Inflammatory macrophage treated with lipopolysaccharide for 1 hour (primary cell): ENCODE data around the gene LRRC8B.
A peak's percentile ranks its signal among the peaks of the same experiment; 100 is the strongest.
"Not testable (repeated sequence)": the region's sequence is repeated elsewhere in the genome, so short reads cannot be mapped to it uniquely, and the experiment has no call there.

Source experiments
- DNase-seq, 2 donors: peaks; one replicate each; pipeline ENCODE4 v3.0.0-alpha.2; 2020 to 2022

LRRC8B gene

GRCh38 chr1:89525169-89525855, 683 bp downstream of the LRRC8B start:
- peak; percentile 32 to 43 for DNase-seq

- no peak for DNase-seq
These were observed 2.6 kb downstream of the LRRC8B start for GRCh38 chr1:89527256-89527655.

GRCh38 chr1:89527750-89528381, 3.2 kb downstream of the LRRC8B start:
- no peak for DNase-seq

- DNase-seq = no peak
These were observed 3.8 kb downstream of the LRRC8B start for GRCh38 chr1:89528382-89528780.

GRCh38 chr1:89529196-89529595, 4.6 kb downstream of the LRRC8B start:
- no peak for DNase-seq

- no peak for DNase-seq
These were observed 5.9 kb downstream of the LRRC8B start for GRCh38 chr1:89530444-89531089.

DNA sequence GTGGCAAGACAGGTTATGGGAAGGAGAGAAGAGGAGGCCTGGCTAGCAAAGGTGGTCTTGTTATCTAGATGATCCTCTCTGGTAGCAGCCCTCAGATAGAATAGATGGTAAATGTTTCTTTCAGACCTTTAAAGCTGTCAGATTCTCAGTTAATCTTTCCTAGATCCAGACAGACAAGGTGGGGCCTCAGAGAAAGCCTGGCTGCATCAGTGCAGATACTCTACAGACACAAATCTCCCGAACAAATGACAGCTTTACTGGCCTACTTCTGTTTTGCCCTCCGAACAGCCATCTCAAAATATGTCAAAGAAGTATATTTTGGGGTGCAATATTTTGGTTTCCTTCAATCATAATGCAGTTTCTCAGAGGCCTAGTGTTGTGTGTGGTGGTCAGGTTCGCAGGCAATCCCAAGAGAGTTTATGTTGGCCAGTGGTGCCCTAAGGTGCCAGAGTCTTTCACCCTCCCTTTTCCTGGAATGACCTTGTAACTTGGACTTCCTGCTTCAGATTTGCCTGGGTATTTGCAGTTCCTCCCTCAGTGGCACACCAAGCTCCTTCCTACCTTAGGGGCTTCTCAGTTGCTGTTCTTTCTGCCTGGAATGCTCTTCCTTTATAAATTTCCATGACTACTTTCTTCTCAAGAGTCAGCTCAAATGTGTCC, 7.0 kb downstream of the LRRC8B start:
- no peak for DNase-seq

GRCh38 chr1:89532228-89532627, 7.6 kb downstream of the LRRC8B start:
- DNase-seq = no peak

GRCh38 chr1:89532866-89533265, 8.2 kb downstream of the LRRC8B start:
- no peak for DNase-seq

DNA sequence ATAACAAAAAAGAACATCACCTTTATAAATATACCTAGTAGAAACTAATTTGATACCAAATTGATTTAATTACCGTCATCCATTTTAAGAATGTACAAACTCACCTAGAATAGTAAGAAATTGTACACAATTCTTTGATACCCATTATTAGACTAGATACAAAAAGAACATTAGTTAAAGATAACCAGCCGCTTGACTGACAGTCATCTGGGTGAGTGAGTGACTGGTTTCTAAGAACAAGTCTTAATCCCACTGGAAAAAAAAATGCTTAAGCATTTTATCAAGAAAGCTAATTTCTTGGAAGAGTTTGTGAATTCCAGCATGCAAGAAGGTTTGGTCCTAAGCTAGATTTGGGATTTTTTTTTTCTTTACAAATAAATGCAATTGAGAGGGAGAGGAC, 10.9 kb downstream of the LRRC8B start:
- no peak for DNase-seq

- DNase-seq = peak in 1 of 2 donors; percentile 49
These were observed 12.1 kb downstream of the LRRC8B start for GRCh38 chr1:89536555-89537341.

DNA sequence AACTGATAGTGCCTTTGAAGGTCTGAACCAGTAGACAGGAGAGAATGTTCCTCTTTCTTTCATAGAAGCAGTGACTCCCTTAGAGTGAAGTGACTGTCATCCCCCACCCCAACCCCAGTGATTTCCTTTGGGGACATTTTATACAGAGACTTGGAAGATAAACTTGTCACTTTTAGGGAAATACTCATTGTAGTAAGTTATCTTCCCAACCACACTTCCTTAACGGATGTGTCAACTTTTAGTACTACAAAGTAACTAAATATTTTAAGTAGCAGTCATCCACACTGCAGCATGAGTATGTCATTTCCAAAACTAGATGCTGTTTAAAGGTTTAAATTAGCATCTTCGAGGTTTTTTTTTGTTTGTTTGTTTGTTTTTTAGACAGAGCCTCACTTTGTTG, 13.7 kb downstream of the LRRC8B start:
- peak in 1 of 2 donors; percentile 53 for DNase-seq

DNA sequence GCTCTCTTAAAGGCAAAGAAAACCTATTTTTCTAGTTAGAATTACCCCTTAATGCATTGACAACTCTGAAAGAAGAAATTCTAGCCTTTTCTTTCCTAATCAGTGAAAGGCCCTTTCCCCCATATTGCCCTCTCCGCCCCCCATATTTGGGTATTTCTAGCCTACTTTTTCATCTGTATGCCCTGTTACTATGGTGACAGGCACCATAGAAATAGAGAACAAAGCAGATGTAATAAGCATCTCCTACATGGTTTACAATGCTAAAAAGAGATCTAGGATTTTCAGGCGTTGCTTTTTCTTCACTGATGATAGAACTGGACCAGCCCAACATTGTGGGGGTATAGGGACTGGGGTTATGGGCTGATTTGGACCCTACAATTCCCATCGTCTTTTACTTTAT, 14.5 kb downstream of the LRRC8B start:
- DNase-seq = no peak

- peak; percentile 40 to 80 for DNase-seq
These were observed 15.9 kb downstream of the LRRC8B start for GRCh38 chr1:89540406-89540970.

- no peak for DNase-seq
These were observed 17.7 kb downstream of the LRRC8B start for GRCh38 chr1:89542345-89542744.

DNA sequence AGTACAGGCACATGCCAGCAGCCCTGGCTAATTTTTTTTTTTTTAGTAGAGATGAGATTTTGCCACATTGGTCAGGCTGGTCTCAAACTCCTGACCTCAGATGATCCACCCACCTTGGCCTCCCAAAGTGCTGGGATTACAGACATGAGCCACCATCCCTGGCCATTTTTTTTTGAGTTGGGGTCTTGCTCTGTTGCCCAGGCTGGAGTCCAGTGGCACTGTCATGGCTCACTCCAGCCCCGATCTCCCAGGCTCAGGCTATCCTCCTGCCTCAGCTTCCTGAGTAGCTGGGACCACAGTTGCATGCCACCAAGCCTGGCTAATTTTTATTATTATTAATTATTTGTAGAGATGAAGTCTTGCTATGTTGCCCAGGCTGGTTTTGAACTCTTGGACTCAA, 19.0 kb downstream of the LRRC8B start:
- not testable (repeated sequence) for DNase-seq

- peak; percentile 61 to 84 for DNase-seq
These were observed 20.8 kb downstream of the LRRC8B start for GRCh38 chr1:89545264-89546038.

- no peak for DNase-seq
These were observed 21.7 kb downstream of the LRRC8B start for GRCh38 chr1:89546082-89546889.

DNA sequence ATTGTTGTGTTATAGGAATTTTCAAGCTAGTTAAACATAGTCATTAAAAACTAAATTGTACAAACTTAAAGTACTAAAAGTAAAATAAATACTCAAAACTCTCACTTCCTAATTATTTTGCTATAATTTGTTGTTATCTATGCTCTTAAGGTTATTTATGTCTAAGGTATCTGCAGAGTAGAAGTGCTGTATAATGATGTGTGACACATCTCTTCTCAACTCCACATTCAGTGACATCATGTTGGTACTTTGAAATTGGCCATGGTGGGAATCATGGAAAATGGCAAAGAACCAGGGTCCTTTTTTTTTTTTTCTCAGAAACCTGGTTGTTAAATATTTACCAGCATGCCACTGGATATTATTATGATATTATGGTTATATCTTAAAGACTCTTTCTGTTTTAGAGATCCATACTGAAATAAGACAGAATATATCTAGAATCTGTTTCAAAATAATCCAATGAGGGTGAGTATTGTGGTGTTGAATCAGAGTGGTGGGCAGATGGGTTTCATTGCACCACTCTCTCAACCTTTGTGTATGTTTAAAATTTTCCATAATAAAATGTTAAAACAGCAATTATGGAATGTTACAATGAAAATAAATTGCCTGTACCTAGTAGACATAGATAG, 22.4 kb downstream of the LRRC8B start:
- no peak for DNase-seq

DNA sequence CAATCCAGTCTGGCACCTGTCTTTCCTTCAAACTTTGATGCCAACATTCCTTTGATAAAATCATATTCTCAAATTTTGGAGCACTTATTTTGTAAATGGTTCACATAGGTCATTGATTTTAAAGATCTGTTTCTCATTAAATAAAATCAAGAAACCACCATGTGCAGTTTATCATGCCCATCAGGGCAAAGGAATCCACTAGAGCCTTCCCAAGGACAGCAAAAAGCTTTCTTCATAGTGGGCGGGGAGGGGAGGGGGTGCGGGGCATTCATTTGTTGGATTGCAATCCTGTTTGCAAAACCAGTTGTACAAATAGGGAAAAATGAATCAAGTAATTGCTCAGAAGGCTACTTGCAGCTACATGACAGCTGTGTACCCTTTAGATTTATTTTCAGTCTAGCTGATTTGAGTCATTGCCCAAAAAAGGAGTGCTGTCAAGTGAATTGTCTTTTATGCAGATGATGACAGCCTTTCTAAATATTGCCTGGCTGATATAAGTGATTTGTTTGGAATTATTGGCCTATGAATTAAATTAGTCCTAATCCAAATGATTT, 23.0 kb downstream of the LRRC8B start:
- peak in 1 of 2 donors; percentile 53 for DNase-seq
